ENCODE data around the gene ZRANB1. TPM values are rescaled to one million over a fixed set of nuclear protein-coding genes. Genes with fewer than 3 reads are reported as not detected.

Gene ZRANB1
- total RNA-seq, 6 donors from 2014 or later = 14.6 to 35.4 (median 17.1) TPM

DNA sequence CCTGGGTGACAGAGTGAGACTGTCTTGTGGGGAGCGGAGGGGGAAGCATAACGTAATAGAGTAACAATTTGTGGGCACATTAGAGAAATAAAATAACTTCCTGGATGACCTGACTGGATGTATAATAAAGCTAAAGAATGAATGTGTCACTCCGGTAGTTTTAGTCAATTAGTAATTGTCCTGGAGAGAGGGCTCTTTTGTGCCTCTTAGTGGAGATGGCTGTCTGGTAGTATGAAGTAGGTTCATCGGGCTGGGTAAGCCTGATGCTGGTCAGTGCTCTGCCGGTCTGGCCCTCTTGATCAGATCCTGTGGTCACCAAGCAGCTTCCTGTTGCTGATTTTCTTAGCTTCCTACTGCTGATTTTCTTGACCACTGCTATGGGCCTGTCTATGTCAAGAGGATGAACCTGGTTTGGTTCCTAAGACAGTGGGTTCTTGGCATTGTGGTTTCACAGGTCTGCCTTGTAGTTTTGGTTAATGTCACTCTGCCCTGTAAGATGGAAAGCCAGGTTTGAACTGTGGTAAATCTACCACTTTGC, 34.1 kb downstream of the ZRANB1 start:
- Histone ChIP-seq H3K4me1 (peaks cover 3 to 9% (median 4%) of the 10 kb centered on the region in 4 donors), H3K36me3 (peaks cover 3 to 36% (median 8%) of the 10 kb centered on the region in 4 donors), H3K9me3 (no peaks in the 10 kb centered on the region), H3K27ac (no peak overlapping the region), H3K4me3 (no peak overlapping the region), H3K27me3 (no peaks in the 10 kb centered on the region)
- TF ChIP-seq POLR2AphosphoS5 (IDR thresholded peaks at IDR 0.05) (no peak), POLR2A (IDR thresholded peaks at IDR 0.05) (no peak), EP300 (IDR thresholded peaks at IDR 0.05) (no peak)
- TF ChIP-seq, protein P1, sequence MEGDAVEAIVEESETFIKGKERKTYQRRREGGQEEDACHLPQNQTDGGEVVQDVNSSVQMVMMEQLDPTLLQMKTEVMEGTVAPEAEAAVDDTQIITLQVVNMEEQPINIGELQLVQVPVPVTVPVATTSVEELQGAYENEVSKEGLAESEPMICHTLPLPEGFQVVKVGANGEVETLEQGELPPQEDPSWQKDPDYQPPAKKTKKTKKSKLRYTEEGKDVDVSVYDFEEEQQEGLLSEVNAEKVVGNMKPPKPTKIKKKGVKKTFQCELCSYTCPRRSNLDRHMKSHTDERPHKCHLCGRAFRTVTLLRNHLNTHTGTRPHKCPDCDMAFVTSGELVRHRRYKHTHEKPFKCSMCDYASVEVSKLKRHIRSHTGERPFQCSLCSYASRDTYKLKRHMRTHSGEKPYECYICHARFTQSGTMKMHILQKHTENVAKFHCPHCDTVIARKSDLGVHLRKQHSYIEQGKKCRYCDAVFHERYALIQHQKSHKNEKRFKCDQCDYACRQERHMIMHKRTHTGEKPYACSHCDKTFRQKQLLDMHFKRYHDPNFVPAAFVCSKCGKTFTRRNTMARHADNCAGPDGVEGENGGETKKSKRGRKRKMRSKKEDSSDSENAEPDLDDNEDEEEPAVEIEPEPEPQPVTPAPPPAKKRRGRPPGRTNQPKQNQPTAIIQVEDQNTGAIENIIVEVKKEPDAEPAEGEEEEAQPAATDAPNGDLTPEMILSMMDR (IDR thresholded peaks at IDR 0.05) = no peak
- ATAC-seq (ENCODE audit: low FRiP score in 2 of 2) (peak in 1 of 2 donors; percentile 61), DNase-seq (no peak)
- 64 to 67% methylated on average over 5 of the region's 5 CpGs for WGBS, 2 donors

DNA sequence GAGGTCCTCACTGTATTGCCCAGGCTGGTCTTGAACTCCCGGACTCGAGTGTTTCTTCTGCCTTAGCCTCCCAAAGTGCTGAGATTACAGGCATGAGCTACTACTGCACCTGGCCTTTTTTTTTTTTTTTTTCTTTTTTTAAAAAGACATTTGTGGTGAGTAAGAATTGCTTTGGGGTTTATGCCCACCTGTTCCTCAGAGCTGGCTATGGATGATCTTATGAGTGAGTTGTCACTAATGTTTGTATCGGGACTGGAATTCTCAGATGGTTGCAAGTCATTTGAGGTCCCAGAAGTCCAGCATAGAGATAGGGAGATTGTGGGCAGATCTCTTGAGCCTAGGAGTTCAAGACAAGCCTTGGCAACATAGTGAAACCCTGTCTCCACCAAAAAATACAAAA, 35.2 kb downstream of the ZRANB1 start:
- Histone ChIP-seq H3K27ac (no peak overlapping the region), H3K4me3 (no peak overlapping the region), H3K27me3 (no peaks in the 10 kb centered on the region), H3K9me3 (no peaks in the 10 kb centered on the region), H3K36me3 (peaks cover 3 to 44% (median 13%) of the 10 kb centered on the region in 4 donors), H3K4me1 (peaks cover 0 to 5% (median 2%) of the 10 kb centered on the region in 4 donors)
- TF ChIP-seq EP300 (IDR thresholded peaks at IDR 0.05) (no peak), POLR2A (IDR thresholded peaks at IDR 0.05) (no peak), POLR2AphosphoS5 (IDR thresholded peaks at IDR 0.05) (no peak)
- TF ChIP-seq, protein P1 (IDR thresholded peaks at IDR 0.05) = no peak
- ATAC-seq (ENCODE audit: low FRiP score in 2 of 2) = no peak
- DNase-seq = no peak
- 94 to 99% methylated on average over 3 of the region's 3 CpGs for WGBS, 2 donors

DNA sequence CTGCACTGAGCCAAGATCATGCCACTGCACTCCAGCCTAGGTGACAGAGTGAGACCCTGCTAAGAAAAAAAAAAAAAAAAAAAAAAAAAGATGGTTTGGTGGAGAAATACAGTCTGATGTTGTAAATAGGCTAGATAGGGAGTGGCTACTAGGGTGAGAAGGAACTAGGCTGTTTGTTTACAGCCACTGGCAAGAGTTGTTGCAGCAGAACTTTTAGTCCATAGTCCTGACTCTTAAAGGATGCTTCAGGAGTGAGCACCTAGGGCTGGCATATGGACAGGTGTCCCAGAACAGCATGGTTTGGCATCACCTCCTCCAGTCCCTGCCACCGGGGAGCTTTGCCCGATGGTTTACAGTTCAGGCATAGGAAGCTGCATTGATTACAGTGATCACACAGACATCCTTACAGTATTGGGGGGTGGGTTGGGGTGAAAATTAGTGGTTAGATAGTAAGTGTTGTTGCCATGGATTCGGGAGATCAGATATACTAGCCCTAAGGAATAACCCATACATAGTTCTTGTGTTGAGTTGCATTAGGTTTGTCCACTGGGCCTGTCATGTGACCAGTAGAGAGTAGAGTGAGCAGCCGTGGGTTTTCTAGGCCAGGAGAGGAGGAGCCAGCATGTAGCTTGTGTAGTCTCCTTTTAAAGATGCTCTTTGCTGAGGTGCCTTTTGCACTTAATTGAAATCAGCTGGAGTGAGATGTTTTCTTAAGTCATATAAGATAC, 35.9 kb downstream of the ZRANB1 start:
- no peak for TF ChIP-seq POLR2A (IDR thresholded peaks at IDR 0.05)
- TF ChIP-seq, protein P1 (IDR thresholded peaks at IDR 0.05) = no peak
- TF ChIP-seq EP300 (IDR thresholded peaks at IDR 0.05) = no peak
- no peak for TF ChIP-seq POLR2AphosphoS5 (IDR thresholded peaks at IDR 0.05)
- 79% methylated on average over 4 of the region's 4 CpGs for WGBS, 2 donors
- no peaks in the 10 kb centered on the region for H3K27me3 ChIP-seq
- H3K36me3 ChIP-seq = peaks cover 3 to 44% (median 16%) of the 10 kb centered on the region in 4 donors
- H3K4me3 ChIP-seq = no peak overlapping the region
- ATAC-seq (ENCODE audit: low FRiP score in 2 of 2) = peak; percentile 19 to 34
- peaks cover 0 to 5% (median 2%) of the 10 kb centered on the region in 4 donors for H3K4me1 ChIP-seq
- no peaks in the 10 kb centered on the region for H3K9me3 ChIP-seq
- no peak overlapping the region for H3K27ac ChIP-seq
- DNase-seq = no peak

DNA sequence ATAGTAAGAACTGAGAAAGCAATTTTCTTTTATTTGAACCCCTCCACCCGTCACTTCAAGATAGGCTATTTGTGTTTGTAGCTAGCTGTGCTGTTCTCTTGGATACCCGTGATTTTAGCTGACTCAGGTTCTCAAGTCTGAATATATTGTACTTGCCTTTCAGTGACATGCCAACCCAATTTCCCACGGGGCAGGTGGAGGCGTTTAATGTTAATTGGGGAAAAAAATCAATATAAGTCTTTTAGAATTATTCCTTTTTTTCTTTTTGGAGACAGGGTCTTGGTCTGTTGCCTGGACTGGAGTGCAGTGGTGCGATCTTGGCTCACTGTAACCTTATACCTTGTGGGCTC, 36.4 kb downstream of the ZRANB1 start:
- no peak for ATAC-seq (ENCODE audit: low FRiP score in 2 of 2)
- WGBS, 2 donors = 84 to 92% methylated on average over 5 of the region's 5 CpGs
- peaks cover 3 to 44% (median 18%) of the 10 kb centered on the region in 4 donors for H3K36me3 ChIP-seq

More for the DNA sequence above, 36.4 kb downstream of the ZRANB1 start:
- Histone ChIP-seq H3K4me3 (no peak overlapping the region), H3K27ac (no peak overlapping the region), H3K4me1 (peaks cover 0 to 5% (median 2%) of the 10 kb centered on the region in 4 donors), H3K27me3 (no peaks in the 10 kb centered on the region), H3K9me3 (no peaks in the 10 kb centered on the region)
- DNase-seq = no peak
- TF ChIP-seq EP300 (IDR thresholded peaks at IDR 0.05) (no peak), POLR2A (IDR thresholded peaks at IDR 0.05) (no peak), POLR2AphosphoS5 (IDR thresholded peaks at IDR 0.05) (no peak)
- TF ChIP-seq, protein P1 (IDR thresholded peaks at IDR 0.05) = no peak
